SH-SY5Y (cell line): ENCODE measurements around the gene NME4.

ENCODE experiments used
- GATA2 ChIP-seq: IDR thresholded peaks from 2 replicates; pipeline ENCODE4 v1.6.1; 2011; ENCODE audit warnings: mild to moderate bottlenecking, low read depth, low read length
- GATA3 ChIP-seq: IDR thresholded peaks from 2 replicates; pipeline ENCODE4 v1.6.1; 2011; ENCODE audit warnings: low read depth, mild to moderate bottlenecking, low read length, moderate library complexity

- TF ChIP-seq GATA3, result no peak
- no peak for TF ChIP-seq GATA2
Measured at GRCh38 chr16:377419-377951, 19.5 kb upstream of the NME4 start.
